ENCODE measurements around the gene CDC26.
"Not testable (repeated sequence)": the region's sequence is repeated elsewhere in the genome, so short reads cannot be mapped to it uniquely, and the experiment has no call there.

CDC26 gene

GRCh38 chr9:113235701-113236255, 39.6 kb downstream of the CDC26 start:
- DNase-seq, result not testable (repeated sequence)

GRCh38 chr9:113231701-113232100, 43.7 kb downstream of the CDC26 start:
- DNase-seq, result no peak

- no peak for DNase-seq
Measured at GRCh38 chr9:113228130-113228665, 47.2 kb downstream of the CDC26 start.

- no peak for DNase-seq
Measured at GRCh38 chr9:113227436-113227835, 47.9 kb downstream of the CDC26 start.

GRCh38 chr9:113223963-113224362, 51.4 kb downstream of the CDC26 start:
- no peak for DNase-seq

GRCh38 chr9:113222482-113222841, 52.9 kb downstream of the CDC26 start:
- no peak for DNase-seq

GRCh38 chr9:113221800-113222481, 53.4 kb downstream of the CDC26 start:
- DNase-seq, result no peak

- peak; percentile 91 for DNase-seq
Measured at GRCh38 chr9:113221003-113221799, 54.2 kb downstream of the CDC26 start, which contains the start of the genes FKBP15 and SLC31A1. FKBP15 (minus strand) TSS chr9:113221277; CDS start chr9:113221243, 34 bp downstream. SLC31A1 (plus strand) TSS chr9:113221544; CDS start chr9:113256149, 34,605 bp downstream.

GRCh38 chr9:113220467-113221002, 54.8 kb downstream of the CDC26 start:
- DNase-seq, result no peak

GRCh38 chr9:113219969-113220368, 55.4 kb downstream of the CDC26 start:
- no peak for DNase-seq

GRCh38 chr9:113219186-113219936, 56.0 kb downstream of the CDC26 start:
- DNase-seq, result no peak

Measured in NCI-H1436 treated with DMSO at 0.1 percent for 48 hours (cell line).